GM19468 (cell line): ENCODE measurements around the gene MRGPRD.

Source experiments
- ATAC-seq: cut with Tn5 transposase; IDR thresholded peaks from one replicate; pipeline ENCODE4 v1.9.1; 2021; ENCODE audit warnings: mild to moderate bottlenecking, moderate library complexity, moderate number of reproducible peaks; ENCODE audit not compliant: unreplicated experiment; ENCODE audit errors: extremely low read depth

MRGPRD gene

GRCh38 chr11:68996376-68997123, 15.8 kb upstream of the MRGPRD start:
- no peak for ATAC-seq

- ATAC-seq: no peak
Measured at GRCh38 chr11:68994894-68995285, 14.1 kb upstream of the MRGPRD start.

GRCh38 chr11:68994161-68994893, 13.5 kb upstream of the MRGPRD start:
- ATAC-seq: no peak

GRCh38 chr11:68993546-68993945, 12.8 kb upstream of the MRGPRD start:
- ATAC-seq: no peak

GRCh38 chr11:68992743-68993255, 12.0 kb upstream of the MRGPRD start:
- ATAC-seq: no peak

- no peak for ATAC-seq
Measured at GRCh38 chr11:68990995-68991780, 10.4 kb upstream of the MRGPRD start.

GRCh38 chr11:68989936-68990606, 9.3 kb upstream of the MRGPRD start:
- ATAC-seq: no peak

- ATAC-seq: no peak
Measured at GRCh38 chr11:68988491-68988890, 7.7 kb upstream of the MRGPRD start.

- no peak for ATAC-seq
Measured at GRCh38 chr11:68987211-68987610, 6.4 kb upstream of the MRGPRD start.

- ATAC-seq: no peak
Measured at GRCh38 chr11:68983801-68984200, 3.0 kb upstream of the MRGPRD start.

GRCh38 chr11:68982134-68982533, 1.3 kb upstream of the MRGPRD start:
- no peak for ATAC-seq

- no peak for ATAC-seq
Measured at GRCh38 chr11:68979931-68980775, 633 bp downstream of the MRGPRD start.

- no peak for ATAC-seq
Measured at GRCh38 chr11:68978931-68979594, 1.7 kb downstream of the MRGPRD start.

GRCh38 chr11:68978626-68978930, 2.2 kb downstream of the MRGPRD start:
- no peak for ATAC-seq

- ATAC-seq: no peak
Measured at GRCh38 chr11:68977781-68978625, 2.8 kb downstream of the MRGPRD start.

- no peak for ATAC-seq
Measured at GRCh38 chr11:68976563-68976962, 4.2 kb downstream of the MRGPRD start.

GRCh38 chr11:68976095-68976494, 4.7 kb downstream of the MRGPRD start:
- no peak for ATAC-seq
